ENCODE measurements around the gene CHST13. TPM values are rescaled to one million over a fixed set of nuclear protein-coding genes. Genes with fewer than 3 reads are reported as not detected.

CHST13 gene
- total and polyA plus RNA-seq, 2 donors (not counting 3 experiments of a cell fraction or from before 2014, with no cell fraction given): 0.04 TPM; not detected in 1

DNA sequence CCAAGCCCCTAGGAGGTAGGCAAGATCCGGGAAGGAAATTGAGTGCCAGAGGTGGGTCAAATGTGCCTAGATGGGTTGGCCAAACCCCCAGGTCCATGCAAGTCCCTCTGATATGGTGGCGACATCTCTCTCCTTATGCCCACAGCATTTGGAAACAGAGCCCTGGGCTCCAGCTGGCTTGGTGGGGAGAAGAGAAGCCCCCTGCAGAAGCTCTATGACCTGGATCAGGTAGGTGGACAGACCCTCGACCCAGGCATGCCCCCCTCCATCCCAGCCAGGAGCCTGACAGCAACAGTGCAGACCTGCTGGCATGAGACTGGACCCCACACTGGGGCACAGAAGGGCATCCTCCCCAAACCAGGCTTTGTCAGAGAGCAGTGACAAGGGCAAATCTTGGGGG, 12.2 kb downstream of the CHST13 start:
- no peaks in the 10 kb centered on the region for H3K9me1 ChIP-seq (replicated peaks; ENCODE audit: control insufficient read depth, extremely low read depth, insufficient read depth, low read length)
- H3K36me3 ChIP-seq (ENCODE audit: control insufficient read depth in 2 of 2, extremely low read depth in 1 of 2, insufficient read depth in 2 of 2, low read length in 2 of 2): no peaks in the 10 kb centered on the region
- no peaks in the 10 kb centered on the region for H3K9me3 ChIP-seq (replicated peaks; ENCODE audit: control insufficient read depth, insufficient read depth, low read length)
- peaks cover 0 to 11% of the 10 kb centered on the region in 2 experiments for H3K27me3 ChIP-seq (ENCODE audit: control insufficient read depth in 2 of 2, insufficient read depth in 2 of 2, low read length in 2 of 2)
- no TSS peak for BruUV-seq (replicated peaks)
- intact Hi-C loops (cut with micrococcal nuclease): no loop called here
- H3K27ac ChIP-seq (ENCODE audit: insufficient read depth, low read depth, low read length): no peak overlapping the region
- no peaks in the 10 kb centered on the region for H4K20me1 ChIP-seq (replicated peaks; ENCODE audit: control insufficient read depth, extremely low read depth, insufficient read depth, low read length)
- H3K4me3 ChIP-seq (replicated peaks in 1 of 3; ENCODE audit: insufficient read depth in 1 of 3, low read depth in 1 of 3, low read length in 3 of 3): no peak overlapping the region
- no peak overlapping the region for H3K9ac ChIP-seq (replicated peaks; ENCODE audit: extremely low read depth, insufficient read depth, low read length)
- DNase-seq (ENCODE audit: low read depth, low spot score): no peak
- dilution Hi-C loops (cut with MboI; ENCODE audit: extremely low pct_ligation_motif_present, low sequenced_read_pairs): no loop called here
- no peaks in the 10 kb centered on the region for H3K79me2 ChIP-seq (ENCODE audit: control insufficient read depth, insufficient read depth, low read length)
- ChIA-PET CTCF (no interaction called here), POLR2A (no interaction called here)
- peaks cover 3% of the 10 kb centered on the region for H3K4me1 ChIP-seq (ENCODE audit: control insufficient read depth, extremely low read depth, insufficient read depth, low read length)
- TF ChIP-seq POLR2A (IDR thresholded peaks at IDR 0.05; ENCODE audit: low read depth, low read length) (no peak), EZH2 (IDR thresholded peaks at IDR 0.05; ENCODE audit: borderline replicate concordance, low read depth, low read length, severe bottlenecking) (no peak), FOS (IDR thresholded peaks at IDR 0.05; ENCODE audit: borderline replicate concordance, insufficient read depth, low read length) (no peak), POLR2AphosphoS5 (IDR thresholded peaks at IDR 0.05; ENCODE audit: insufficient read depth, low read depth, low read length) (no peak)
- TF ChIP-seq, protein P1, sequence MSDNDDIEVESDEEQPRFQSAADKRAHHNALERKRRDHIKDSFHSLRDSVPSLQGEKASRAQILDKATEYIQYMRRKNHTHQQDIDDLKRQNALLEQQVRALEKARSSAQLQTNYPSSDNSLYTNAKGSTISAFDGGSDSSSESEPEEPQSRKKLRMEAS (IDR thresholded peaks at IDR 0.05; ENCODE audit: insufficient read depth, insufficient read length): no peak
- no peak overlapping the region for H2AFZ ChIP-seq (ENCODE audit: low read depth, low read length)
- H3K4me2 ChIP-seq (ENCODE audit: insufficient read depth, low read length): no peak overlapping the region
- no peak for FAIRE-seq

DNA sequence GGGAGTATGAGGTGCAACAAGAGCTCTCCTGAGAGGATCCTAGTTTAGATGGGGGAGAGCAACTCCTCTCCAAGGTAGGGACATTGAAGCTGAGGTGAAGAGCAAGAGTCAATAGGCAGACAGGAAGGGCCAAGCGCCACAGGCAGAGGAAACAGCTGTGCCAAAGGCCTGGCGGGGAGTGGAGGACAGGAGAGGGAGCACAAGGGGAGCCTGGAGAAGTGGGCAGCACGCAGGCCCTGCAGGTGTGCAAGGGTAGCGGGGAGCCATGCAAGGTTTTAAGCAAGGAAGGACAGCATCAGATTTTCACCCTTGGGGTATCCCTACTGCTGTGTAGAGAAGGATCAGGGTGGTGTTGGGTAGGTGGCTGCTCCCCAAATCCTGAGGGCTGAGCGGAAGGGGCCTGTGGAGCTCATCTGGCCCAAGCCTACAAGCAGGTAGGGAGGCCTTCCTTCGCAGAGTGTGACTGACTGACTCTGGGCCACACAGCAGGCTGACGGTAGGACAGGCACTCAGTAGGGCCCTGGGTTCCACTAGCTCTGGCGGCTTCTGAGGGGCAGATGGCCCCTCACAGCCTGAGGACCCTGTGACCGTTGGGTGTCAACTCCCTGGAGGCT, 13.3 kb downstream of the CHST13 start:
- Histone ChIP-seq H3K4me3 (replicated peaks in 1 of 3; ENCODE audit: insufficient read depth in 1 of 3, low read depth in 1 of 3, low read length in 3 of 3) (no peak overlapping the region), H2AFZ (ENCODE audit: low read depth, low read length) (no peak overlapping the region), H3K79me2 (ENCODE audit: control insufficient read depth, insufficient read depth, low read length) (no peaks in the 10 kb centered on the region), H3K36me3 (ENCODE audit: control insufficient read depth in 2 of 2, extremely low read depth in 1 of 2, insufficient read depth in 2 of 2, low read length in 2 of 2) (no peaks in the 10 kb centered on the region), H3K27me3 (ENCODE audit: control insufficient read depth in 2 of 2, insufficient read depth in 2 of 2, low read length in 2 of 2) (peaks cover 0 to 11% of the 10 kb centered on the region in 2 experiments), H3K9me3 (replicated peaks; ENCODE audit: control insufficient read depth, insufficient read depth, low read length) (no peaks in the 10 kb centered on the region), H4K20me1 (replicated peaks; ENCODE audit: control insufficient read depth, extremely low read depth, insufficient read depth, low read length) (no peaks in the 10 kb centered on the region), H3K27ac (ENCODE audit: insufficient read depth, low read depth, low read length) (no peak overlapping the region), H3K4me2 (ENCODE audit: insufficient read depth, low read length) (no peak overlapping the region), H3K9ac (replicated peaks; ENCODE audit: extremely low read depth, insufficient read depth, low read length) (no peak overlapping the region), H3K4me1 (ENCODE audit: control insufficient read depth, extremely low read depth, insufficient read depth, low read length) (peaks cover 3% of the 10 kb centered on the region), H3K9me1 (replicated peaks; ENCODE audit: control insufficient read depth, extremely low read depth, insufficient read depth, low read length) (no peaks in the 10 kb centered on the region)
- FAIRE-seq (no peak), DNase-seq (ENCODE audit: low read depth, low spot score) (no peak)
- dilution Hi-C loops (cut with MboI; ENCODE audit: extremely low pct_ligation_motif_present, low sequenced_read_pairs) (no loop called here), intact Hi-C loops (cut with micrococcal nuclease) (no loop called here)
- BruUV-seq (replicated peaks): no TSS peak
- ChIA-PET POLR2A (no interaction called here), CTCF (interaction anchor here (1.2 kb wide), 1 partner anchor 10 kb away, joined by 3 read pairs; no protein-coding TSS in a partner anchor)
- TF ChIP-seq MYC (IDR thresholded peaks at IDR 0.05; ENCODE audit: low read depth, low read length) (no peak), JUN (IDR thresholded peaks at IDR 0.05; ENCODE audit: borderline replicate concordance, insufficient read depth, insufficient read length, low read depth) (no peak), EZH2 (IDR thresholded peaks at IDR 0.05; ENCODE audit: borderline replicate concordance, low read depth, low read length, severe bottlenecking) (no peak), GATA2 (IDR thresholded peaks at IDR 0.05; ENCODE audit: insufficient read depth, insufficient read length, low read depth, low read length) (no peak), POLR2A (IDR thresholded peaks at IDR 0.05; ENCODE audit: low read depth, low read length) (no peak), POLR2AphosphoS5 (IDR thresholded peaks at IDR 0.05; ENCODE audit: insufficient read depth, low read depth, low read length) (no peak), FOS (IDR thresholded peaks at IDR 0.05; ENCODE audit: borderline replicate concordance, insufficient read depth, low read length) (no peak)
- TF ChIP-seq, protein P2, sequence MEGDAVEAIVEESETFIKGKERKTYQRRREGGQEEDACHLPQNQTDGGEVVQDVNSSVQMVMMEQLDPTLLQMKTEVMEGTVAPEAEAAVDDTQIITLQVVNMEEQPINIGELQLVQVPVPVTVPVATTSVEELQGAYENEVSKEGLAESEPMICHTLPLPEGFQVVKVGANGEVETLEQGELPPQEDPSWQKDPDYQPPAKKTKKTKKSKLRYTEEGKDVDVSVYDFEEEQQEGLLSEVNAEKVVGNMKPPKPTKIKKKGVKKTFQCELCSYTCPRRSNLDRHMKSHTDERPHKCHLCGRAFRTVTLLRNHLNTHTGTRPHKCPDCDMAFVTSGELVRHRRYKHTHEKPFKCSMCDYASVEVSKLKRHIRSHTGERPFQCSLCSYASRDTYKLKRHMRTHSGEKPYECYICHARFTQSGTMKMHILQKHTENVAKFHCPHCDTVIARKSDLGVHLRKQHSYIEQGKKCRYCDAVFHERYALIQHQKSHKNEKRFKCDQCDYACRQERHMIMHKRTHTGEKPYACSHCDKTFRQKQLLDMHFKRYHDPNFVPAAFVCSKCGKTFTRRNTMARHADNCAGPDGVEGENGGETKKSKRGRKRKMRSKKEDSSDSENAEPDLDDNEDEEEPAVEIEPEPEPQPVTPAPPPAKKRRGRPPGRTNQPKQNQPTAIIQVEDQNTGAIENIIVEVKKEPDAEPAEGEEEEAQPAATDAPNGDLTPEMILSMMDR (IDR thresholded peaks at IDR 0.05; ENCODE audit: extremely low read depth in 1 of 2, insufficient read depth in 1 of 2, low read depth in 1 of 2, low read length in 2 of 2): no peak
- TF ChIP-seq, protein P1 (IDR thresholded peaks at IDR 0.05; ENCODE audit: insufficient read depth, insufficient read length): no peak

All from endothelial cell of umbilical vein (primary cell).